Measurements from ENCODE around the gene RNF168.

DNA sequence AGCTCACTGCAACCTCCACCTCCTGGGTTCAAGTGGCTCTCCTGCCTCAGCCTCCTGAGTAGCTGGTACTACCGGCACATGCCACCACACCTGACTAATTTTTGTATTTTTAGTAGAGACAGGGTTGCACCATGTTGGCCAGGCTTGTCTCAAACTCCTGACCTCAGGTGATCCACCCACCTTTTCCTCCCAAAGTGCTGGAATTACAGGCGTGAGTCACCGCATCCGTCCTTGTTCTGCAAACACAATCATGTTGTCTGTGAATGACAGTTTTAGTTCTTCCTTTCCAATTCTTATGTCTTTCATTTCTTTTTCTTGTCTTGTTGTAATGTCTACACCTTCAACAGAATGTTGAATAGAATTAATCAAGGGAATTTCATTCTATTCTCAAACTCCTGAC is 27.9 kb upstream of the RNF168 start:
- TF ChIP-seq, protein P1, sequence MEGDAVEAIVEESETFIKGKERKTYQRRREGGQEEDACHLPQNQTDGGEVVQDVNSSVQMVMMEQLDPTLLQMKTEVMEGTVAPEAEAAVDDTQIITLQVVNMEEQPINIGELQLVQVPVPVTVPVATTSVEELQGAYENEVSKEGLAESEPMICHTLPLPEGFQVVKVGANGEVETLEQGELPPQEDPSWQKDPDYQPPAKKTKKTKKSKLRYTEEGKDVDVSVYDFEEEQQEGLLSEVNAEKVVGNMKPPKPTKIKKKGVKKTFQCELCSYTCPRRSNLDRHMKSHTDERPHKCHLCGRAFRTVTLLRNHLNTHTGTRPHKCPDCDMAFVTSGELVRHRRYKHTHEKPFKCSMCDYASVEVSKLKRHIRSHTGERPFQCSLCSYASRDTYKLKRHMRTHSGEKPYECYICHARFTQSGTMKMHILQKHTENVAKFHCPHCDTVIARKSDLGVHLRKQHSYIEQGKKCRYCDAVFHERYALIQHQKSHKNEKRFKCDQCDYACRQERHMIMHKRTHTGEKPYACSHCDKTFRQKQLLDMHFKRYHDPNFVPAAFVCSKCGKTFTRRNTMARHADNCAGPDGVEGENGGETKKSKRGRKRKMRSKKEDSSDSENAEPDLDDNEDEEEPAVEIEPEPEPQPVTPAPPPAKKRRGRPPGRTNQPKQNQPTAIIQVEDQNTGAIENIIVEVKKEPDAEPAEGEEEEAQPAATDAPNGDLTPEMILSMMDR (IDR thresholded peaks at IDR 0.05), result no peak
- no peak for TF ChIP-seq EZH2 (IDR thresholded peaks at IDR 0.05; ENCODE audit: borderline replicate concordance, insufficient read depth, low read depth, low read length, poor library complexity, severe bottlenecking)

Data from B cell (primary cell).